ENCODE measurements around the gene TICAM1. TPM values are rescaled to one million over a fixed set of nuclear protein-coding genes. Genes with fewer than 3 reads are reported as not detected.

The TICAM1 gene
- total RNA-seq, 4 donors from 2014 or later: 3.5 to 10.8 (median 4.7) TPM

GRCh38 chr19:4817467-4818277 is 13.8 kb downstream of the TICAM1 start:
- no peak for DNase-seq (ENCODE audit: low spot score in 2 of 2)
- H3K27ac ChIP-seq: no peak overlapping the region
- H3K4me3 ChIP-seq: no peak overlapping the region
- H3K9me3 ChIP-seq: no peaks in the 10 kb centered on the region
- H3K36me3 ChIP-seq: peaks cover 0 to 52% (median 0%) of the 10 kb centered on the region in 3 donors
- 75 to 90% methylated on average over 12 to 14 of the region's 32 CpGs for WGBS, 2 donors
- no peaks in the 10 kb centered on the region for H3K27me3 ChIP-seq
- TF ChIP-seq EP300 (IDR thresholded peaks at IDR 0.05) (no peak), POLR2A (IDR thresholded peaks at IDR 0.05) (no peak), CTCF (IDR thresholded peaks at IDR 0.05) (no peak)
- H3K4me1 ChIP-seq: peaks cover 0 to 12% (median 2%) of the 10 kb centered on the region in 4 donors

- Histone ChIP-seq H3K27me3 (no peaks in the 10 kb centered on the region), H3K4me3 (no peak overlapping the region), H3K4me1 (peaks cover 0 to 12% (median 2%) of the 10 kb centered on the region in 4 donors), H3K9me3 (no peaks in the 10 kb centered on the region), H3K27ac (no peak overlapping the region), H3K36me3 (peaks cover 0 to 46% (median 0%) of the 10 kb centered on the region in 3 donors)
- 96% methylated on average over 16 of the region's 16 CpGs for WGBS, 2 donors
- TF ChIP-seq CTCF (IDR thresholded peaks at IDR 0.05): no peak
- no peak for TF ChIP-seq POLR2A (IDR thresholded peaks at IDR 0.05)
- no peak for TF ChIP-seq EP300 (IDR thresholded peaks at IDR 0.05)
- no peak for DNase-seq (ENCODE audit: low spot score in 2 of 2)
These were observed 14.6 kb downstream of the TICAM1 start for GRCh38 chr19:4816950-4817278.

- Histone ChIP-seq H3K9me3 (no peaks in the 10 kb centered on the region), H3K4me3 (peak overlapping the region in 1 of 4 donors; percentile 33), H3K27me3 (no peaks in the 10 kb centered on the region), H3K4me1 (peaks cover 0 to 12% (median 2%) of the 10 kb centered on the region in 4 donors), H3K27ac (peak overlapping the region in 3 of 4 donors; percentile 12 to 64 (median 30)), H3K36me3 (peaks cover 0 to 41% (median 0%) of the 10 kb centered on the region in 3 donors)
- TF ChIP-seq EP300 (IDR thresholded peaks at IDR 0.05) (no peak), POLR2A (IDR thresholded peaks at IDR 0.05) (no peak), CTCF (IDR thresholded peaks at IDR 0.05) (no peak)
- DNase-seq (ENCODE audit: low spot score in 2 of 2): no peak
- WGBS, 2 donors: 93 to 96% methylated on average over 20 to 35 of the region's 35 CpGs
These were observed 15.1 kb downstream of the TICAM1 start for GRCh38 chr19:4816202-4816949.

- H3K4me3 ChIP-seq: peak overlapping the region in 2 of 4 donors; percentile 4 to 33
- peaks cover 0 to 12% (median 2%) of the 10 kb centered on the region in 4 donors for H3K4me1 ChIP-seq
- peak; percentile 60 to 76 for TF ChIP-seq EP300 (IDR thresholded peaks at IDR 0.05)
- TF ChIP-seq CTCF (IDR thresholded peaks at IDR 0.05): no peak
- TF ChIP-seq POLR2A (IDR thresholded peaks at IDR 0.05): no peak
- H3K36me3 ChIP-seq: peaks cover 0 to 39% (median 0%) of the 10 kb centered on the region in 3 donors
- peak; percentile 74 to 93 for DNase-seq (ENCODE audit: low spot score in 2 of 2)
- H3K27me3 ChIP-seq: no peaks in the 10 kb centered on the region
- peak overlapping the region in 2 of 4 donors; percentile 30 to 64 for H3K27ac ChIP-seq
- WGBS, 2 donors: 26 to 31% methylated on average over 25 to 28 of the region's 28 CpGs
- H3K9me3 ChIP-seq: no peaks in the 10 kb centered on the region
These were observed 15.9 kb downstream of the TICAM1 start for GRCh38 chr19:4815426-4816201.

All from tibial nerve (tissue), 4 donors.